ENCODE data around the gene DIP2B. TPM values are rescaled to one million over a fixed set of nuclear protein-coding genes. Genes with fewer than 3 reads are reported as not detected.

The DIP2B gene
- total RNA-seq, 1 donor from 2014 or later = 8.5 TPM

- Histone ChIP-seq H3K4me1 (no peaks in the 10 kb centered on the region), H3K27ac (no peak overlapping the region), H3K9me3 (no peaks in the 10 kb centered on the region), H3K27me3 (no peaks in the 10 kb centered on the region), H3K36me3 (peaks cover 0 to 7% of the 10 kb centered on the region in 2 donors), H3K4me3 (no peak overlapping the region)
- intact Hi-C loops (cut with DNase I) = no loop called here
- no peak for DNase-seq (ENCODE audit: low spot score in 2 of 2)
- TF ChIP-seq CTCF (IDR thresholded peaks at IDR 0.05) = no peak
Measured at GRCh38 chr12:50665170-50665569, 160.4 kb downstream of the DIP2B start.

- Histone ChIP-seq H3K4me3 (no peak overlapping the region), H3K27ac (no peak overlapping the region), H3K27me3 (no peaks in the 10 kb centered on the region), H3K4me1 (no peaks in the 10 kb centered on the region), H3K9me3 (no peaks in the 10 kb centered on the region), H3K36me3 (peaks cover 0 to 7% of the 10 kb centered on the region in 2 donors)
- TF ChIP-seq CTCF (IDR thresholded peaks at IDR 0.05) = no peak
- intact Hi-C loops (cut with DNase I) = no loop called here
- no peak for DNase-seq (ENCODE audit: low spot score in 2 of 2)
Measured at GRCh38 chr12:50665609-50666008, 160.8 kb downstream of the DIP2B start.

- no peak overlapping the region for H3K27ac ChIP-seq
- H3K9me3 ChIP-seq = no peaks in the 10 kb centered on the region
- DNase-seq (ENCODE audit: low spot score in 2 of 2) = no peak
- TF ChIP-seq CTCF (IDR thresholded peaks at IDR 0.05) = no peak
- intact Hi-C loops (cut with DNase I) = no loop called here
- no peak overlapping the region for H3K4me3 ChIP-seq
- no peaks in the 10 kb centered on the region for H3K4me1 ChIP-seq
- H3K36me3 ChIP-seq = peaks cover 1 to 7% of the 10 kb centered on the region in 2 donors
- H3K27me3 ChIP-seq = no peaks in the 10 kb centered on the region
Measured at GRCh38 chr12:50666023-50666422, 161.2 kb downstream of the DIP2B start.

- Histone ChIP-seq H3K36me3 (peaks cover 21 to 22% of the 10 kb centered on the region in 2 donors), H3K27ac (no peak overlapping the region), H3K27me3 (no peaks in the 10 kb centered on the region), H3K9me3 (no peaks in the 10 kb centered on the region), H3K4me1 (no peaks in the 10 kb centered on the region), H3K4me3 (no peak overlapping the region)
- DNase-seq (ENCODE audit: low spot score in 2 of 2) = no peak
- TF ChIP-seq CTCF (IDR thresholded peaks at IDR 0.05) = no peak
- intact Hi-C loops (cut with DNase I) = no loop called here
Measured at GRCh38 chr12:50672158-50672557, 167.4 kb downstream of the DIP2B start.

GRCh38 chr12:50676756-50677155 lies 172.0 kb downstream of the DIP2B start:
- no peak for TF ChIP-seq CTCF (IDR thresholded peaks at IDR 0.05)
- H3K9me3 ChIP-seq = no peaks in the 10 kb centered on the region
- intact Hi-C loops (cut with DNase I) = no loop called here
- no peaks in the 10 kb centered on the region for H3K4me1 ChIP-seq
- DNase-seq (ENCODE audit: low spot score in 2 of 2) = no peak
- H3K36me3 ChIP-seq = peaks cover 17 to 37% of the 10 kb centered on the region in 2 donors
- H3K27me3 ChIP-seq = no peaks in the 10 kb centered on the region
- H3K4me3 ChIP-seq = no peak overlapping the region
- H3K27ac ChIP-seq = no peak overlapping the region

GRCh38 chr12:50677858-50678257 lies 173.1 kb downstream of the DIP2B start:
- no peak for TF ChIP-seq CTCF (IDR thresholded peaks at IDR 0.05)
- Histone ChIP-seq H3K36me3 (peaks cover 17 to 37% of the 10 kb centered on the region in 2 donors), H3K9me3 (no peaks in the 10 kb centered on the region), H3K27me3 (no peaks in the 10 kb centered on the region), H3K4me1 (no peaks in the 10 kb centered on the region), H3K27ac (no peak overlapping the region), H3K4me3 (no peak overlapping the region)
- intact Hi-C loops (cut with DNase I) = no loop called here
- DNase-seq (ENCODE audit: low spot score in 2 of 2) = no peak

Measured in ascending aorta (tissue), 2 donors.